ENCODE measurements around the gene TLR2.

DNA sequence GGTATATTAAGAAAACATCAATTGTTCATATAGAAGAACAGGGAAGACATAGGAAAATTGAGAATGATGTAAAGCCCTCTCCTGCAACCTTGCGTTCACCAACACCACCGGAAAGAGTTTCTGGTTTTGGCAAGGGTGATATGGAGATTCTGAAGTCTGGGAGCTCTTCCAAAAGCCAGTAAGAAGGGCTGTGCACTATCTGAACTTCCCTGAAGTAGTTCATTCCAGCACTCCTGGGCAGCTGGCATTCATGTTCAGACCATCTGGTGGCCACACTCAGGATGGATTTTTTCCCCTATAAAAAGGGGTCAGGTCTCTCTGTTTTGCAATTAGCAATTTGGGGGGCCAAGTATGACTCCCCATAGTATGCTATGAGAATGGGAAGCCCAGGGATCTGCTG is 15.4 kb upstream of the TLR2 start:
- TF ChIP-seq, protein P1, sequence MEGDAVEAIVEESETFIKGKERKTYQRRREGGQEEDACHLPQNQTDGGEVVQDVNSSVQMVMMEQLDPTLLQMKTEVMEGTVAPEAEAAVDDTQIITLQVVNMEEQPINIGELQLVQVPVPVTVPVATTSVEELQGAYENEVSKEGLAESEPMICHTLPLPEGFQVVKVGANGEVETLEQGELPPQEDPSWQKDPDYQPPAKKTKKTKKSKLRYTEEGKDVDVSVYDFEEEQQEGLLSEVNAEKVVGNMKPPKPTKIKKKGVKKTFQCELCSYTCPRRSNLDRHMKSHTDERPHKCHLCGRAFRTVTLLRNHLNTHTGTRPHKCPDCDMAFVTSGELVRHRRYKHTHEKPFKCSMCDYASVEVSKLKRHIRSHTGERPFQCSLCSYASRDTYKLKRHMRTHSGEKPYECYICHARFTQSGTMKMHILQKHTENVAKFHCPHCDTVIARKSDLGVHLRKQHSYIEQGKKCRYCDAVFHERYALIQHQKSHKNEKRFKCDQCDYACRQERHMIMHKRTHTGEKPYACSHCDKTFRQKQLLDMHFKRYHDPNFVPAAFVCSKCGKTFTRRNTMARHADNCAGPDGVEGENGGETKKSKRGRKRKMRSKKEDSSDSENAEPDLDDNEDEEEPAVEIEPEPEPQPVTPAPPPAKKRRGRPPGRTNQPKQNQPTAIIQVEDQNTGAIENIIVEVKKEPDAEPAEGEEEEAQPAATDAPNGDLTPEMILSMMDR (conservative IDR thresholded peaks at IDR 0.05): no peak
- TF ChIP-seq ZFX (IDR thresholded peaks at IDR 0.05): no peak
